Measurements from ENCODE around the gene C2orf76. TPM values are rescaled to one million over a fixed set of nuclear protein-coding genes. Genes with fewer than 3 reads are reported as not detected.
A peak's percentile ranks its signal among the peaks of the same experiment; 100 is the strongest.

The C2orf76 gene
- total and polyA plus RNA-seq, 2 experiments from 2014 or later = 5.8 to 21.6 TPM

GRCh38 chr2:119366161-119366648 lies 429 bp downstream of the C2orf76 start (continued):
- TF ChIP-seq ETS1 (IDR thresholded peaks at IDR 0.05) = no peak
- no peak for TF ChIP-seq STAT1 (IDR thresholded peaks at IDR 0.05; ENCODE audit: unreplicated experiment)
- no peak for TF ChIP-seq ZNF331 (CRISPR knock-in tag; IDR thresholded peaks at IDR 0.05; ENCODE audit: low read depth)

GRCh38 chr2:119365436-119365835 lies 1.2 kb downstream of the C2orf76 start:
- peak overlapping the region; percentile 98 for H3K4me2 ChIP-seq
- H2AFZ ChIP-seq = no peak overlapping the region
- peaks cover 15% of the 10 kb centered on the region; the same call in 1 of the 2 replicates for H4K20me1 ChIP-seq (replicated peaks; ENCODE audit: insufficient read depth)
- H3K27ac Mint-ChIP-seq = no peak overlapping the region
- no peak overlapping the region for H3K27ac ChIP-seq (ENCODE audit: low read depth)
- peaks cover 8% of the 10 kb centered on the region; the same call in 1 of the 2 replicates for H3K4me1 ChIP-seq (ENCODE audit: insufficient read depth)
- DNase-seq (ENCODE audit: low spot score) (no peak), ATAC-seq (no peak)
- no peaks in the 10 kb centered on the region for H3K27me3 ChIP-seq (ENCODE audit: insufficient read depth)
- peaks cover 19% of the 10 kb centered on the region for H3K36me3 ChIP-seq (ENCODE audit: insufficient read depth)
- H3K36me3 Mint-ChIP-seq (ENCODE audit: low read depth) = peaks cover 20% of the 10 kb centered on the region
- H3K9me3 Mint-ChIP-seq = no peaks in the 10 kb centered on the region; the same call in 2 of the 3 replicates
- peaks cover 49% of the 10 kb centered on the region for H3K79me2 ChIP-seq (replicated peaks; ENCODE audit: insufficient read depth)
- H3K9me2 ChIP-seq (ENCODE audit: insufficient read depth) = no peaks in the 10 kb centered on the region
- peaks cover 18% of the 10 kb centered on the region for H3K4me1 Mint-ChIP-seq
- no peaks in the 10 kb centered on the region for H3F3A ChIP-seq (replicated peaks; ENCODE audit: low read depth)
- peaks cover 12% of the 10 kb centered on the region for H3K27me3 Mint-ChIP-seq (ENCODE audit: insufficient read depth, low read depth, poor library complexity)
- peak overlapping the region; percentile 98 for H3K4me3 ChIP-seq
- peak overlapping the region; percentile 98 for H3K4me3 Mint-ChIP-seq
- no peak for TF ChIP-seq POLR2AphosphoS5 (IDR thresholded peaks at IDR 0.05; ENCODE audit: low read depth)
- TF ChIP-seq ZNF114 (CRISPR knock-in tag; IDR thresholded peaks at IDR 0.05) = no peak
- TF ChIP-seq EZH2 (IDR thresholded peaks at IDR 0.05; ENCODE audit: low read depth, unreplicated experiment) = no peak
- TF ChIP-seq CREB1 (CRISPR knock-in tag; IDR thresholded peaks at IDR 0.05; ENCODE audit: low read depth) = no peak
- no peak for TF ChIP-seq ZNF331 (CRISPR knock-in tag; IDR thresholded peaks at IDR 0.05; ENCODE audit: low read depth)
- TF ChIP-seq JUNB (IDR thresholded peaks at IDR 0.05; ENCODE audit: unreplicated experiment) = no peak
- no peak for TF ChIP-seq REST (IDR thresholded peaks at IDR 0.05; ENCODE audit: unreplicated experiment)
- no peak for TF ChIP-seq ETS1 (IDR thresholded peaks at IDR 0.05)
- TF ChIP-seq CTCF (conservative IDR thresholded peaks at IDR 0.05; ENCODE audit: low read depth in 2 of 2) = no peak
- TF ChIP-seq NANOG (IDR thresholded peaks at IDR 0.05; ENCODE audit: borderline replicate concordance) = no peak

All from GM23338 (cell line).